Central memory CD4-positive, alpha-beta T cell (primary cell): ENCODE measurements around the gene CHAC2.
"Not testable (repeated sequence)": the region's sequence is repeated elsewhere in the genome, so short reads cannot be mapped to it uniquely, and the experiment has no call there.

ENCODE experiments used
- DNase-seq: peaks from one replicate; pipeline ENCODE4 v3.0.0; 2022

CHAC2 gene

GRCh38 chr2:53780056-53780455, 12.5 kb downstream of the CHAC2 start:
- DNase-seq: no peak

- DNase-seq: no peak
Measured at GRCh38 chr2:53782676-53783075, 15.1 kb downstream of the CHAC2 start.

- DNase-seq: no peak
Measured at GRCh38 chr2:53784436-53784835, 16.8 kb downstream of the CHAC2 start.

- no peak for DNase-seq
Measured at GRCh38 chr2:53785366-53785765, 17.8 kb downstream of the CHAC2 start.

- peak; percentile 32 for DNase-seq
Measured at GRCh38 chr2:53786352-53786704, 18.7 kb downstream of the CHAC2 start.

- peak; percentile 87 for DNase-seq
Measured at GRCh38 chr2:53786705-53787613, 19.4 kb downstream of the CHAC2 start, which contains the start of the genes ASB3 and ERLEC1. TSS of gene ASB3 (minus strand) at chr2:53786953. CDS start at chr2:53765572, 21,381 bp downstream. TSS of gene ERLEC1 (plus strand) at chr2:53787044. CDS start at chr2:53787211, 167 bp downstream.

GRCh38 chr2:53787614-53788289, 20.1 kb downstream of the CHAC2 start:
- DNase-seq: peak; percentile 5

- no peak for DNase-seq
Measured at GRCh38 chr2:53793261-53793660, 25.7 kb downstream of the CHAC2 start.

GRCh38 chr2:53793821-53794220, 26.2 kb downstream of the CHAC2 start:
- DNase-seq: no peak

- DNase-seq: no peak
Measured at GRCh38 chr2:53801547-53801946, 33.9 kb downstream of the CHAC2 start.

- no peak for DNase-seq
Measured at GRCh38 chr2:53802617-53803151, 35.1 kb downstream of the CHAC2 start.

- no peak for DNase-seq
Measured at GRCh38 chr2:53811601-53812000, 44.0 kb downstream of the CHAC2 start.

- DNase-seq: no peak
Measured at GRCh38 chr2:53813151-53813550, 45.5 kb downstream of the CHAC2 start.

GRCh38 chr2:53818854-53819435, 51.3 kb downstream of the CHAC2 start:
- DNase-seq: no peak

- DNase-seq: no peak
Measured at GRCh38 chr2:53819634-53820033, 52.0 kb downstream of the CHAC2 start.

- no peak for DNase-seq
Measured at GRCh38 chr2:53820048-53820447, 52.4 kb downstream of the CHAC2 start.

GRCh38 chr2:53820711-53821110, 53.1 kb downstream of the CHAC2 start:
- no peak for DNase-seq

- no peak for DNase-seq
Measured at GRCh38 chr2:53821810-53822209, 54.2 kb downstream of the CHAC2 start.

GRCh38 chr2:53823639-53824038, 56.0 kb downstream of the CHAC2 start:
- DNase-seq: not testable (repeated sequence)
